NCI-H1092 (cell line): ENCODE measurements around the gene MERTK.
"Not testable (repeated sequence)": the region's sequence is repeated elsewhere in the genome, so short reads cannot be mapped to it uniquely, and the experiment has no call there.

Experiments used
- DNase-seq: peaks from one replicate; lab custom pipeline; 2025; lab: John Stamatoyannopoulos, UW

The MERTK gene

DNA sequence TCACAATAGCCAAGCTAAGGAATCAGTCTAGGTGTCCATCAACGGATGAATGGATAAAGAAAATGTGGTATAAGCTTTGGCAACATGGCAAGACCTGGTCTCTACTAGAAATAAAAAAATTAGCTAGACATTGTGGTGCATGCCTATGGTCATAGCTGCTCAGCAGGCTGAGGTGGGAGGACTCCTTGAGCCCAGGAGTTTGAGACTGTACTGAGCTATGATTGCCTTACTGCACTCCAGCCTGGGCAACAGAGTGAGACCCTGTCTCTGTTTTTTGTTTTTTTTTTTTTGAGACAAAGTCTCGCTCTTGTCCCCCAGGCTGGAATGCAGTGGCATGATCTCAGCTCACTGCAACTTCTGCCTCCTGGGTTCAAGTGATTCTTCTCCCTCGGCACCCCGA lies 11.6 kb downstream of the MERTK start:
- DNase-seq, result not testable (repeated sequence)

GRCh38 chr2:111910609-111911277 lies 12.3 kb downstream of the MERTK start:
- peak; percentile 41 for DNase-seq

- not testable (repeated sequence) for DNase-seq
Measured at GRCh38 chr2:111911295-111911977, 13.0 kb downstream of the MERTK start.

GRCh38 chr2:111912547-111912946 lies 14.1 kb downstream of the MERTK start:
- no peak for DNase-seq

- no peak for DNase-seq
Measured at GRCh38 chr2:111917106-111917505, 18.7 kb downstream of the MERTK start.

- no peak for DNase-seq
Measured at GRCh38 chr2:111918383-111918806, 20.0 kb downstream of the MERTK start.

GRCh38 chr2:111919365-111919764 lies 21.0 kb downstream of the MERTK start:
- DNase-seq, result no peak

GRCh38 chr2:111919794-111920608 lies 21.6 kb downstream of the MERTK start:
- DNase-seq, result no peak

GRCh38 chr2:111923276-111923804 lies 24.9 kb downstream of the MERTK start:
- DNase-seq, result no peak

DNA sequence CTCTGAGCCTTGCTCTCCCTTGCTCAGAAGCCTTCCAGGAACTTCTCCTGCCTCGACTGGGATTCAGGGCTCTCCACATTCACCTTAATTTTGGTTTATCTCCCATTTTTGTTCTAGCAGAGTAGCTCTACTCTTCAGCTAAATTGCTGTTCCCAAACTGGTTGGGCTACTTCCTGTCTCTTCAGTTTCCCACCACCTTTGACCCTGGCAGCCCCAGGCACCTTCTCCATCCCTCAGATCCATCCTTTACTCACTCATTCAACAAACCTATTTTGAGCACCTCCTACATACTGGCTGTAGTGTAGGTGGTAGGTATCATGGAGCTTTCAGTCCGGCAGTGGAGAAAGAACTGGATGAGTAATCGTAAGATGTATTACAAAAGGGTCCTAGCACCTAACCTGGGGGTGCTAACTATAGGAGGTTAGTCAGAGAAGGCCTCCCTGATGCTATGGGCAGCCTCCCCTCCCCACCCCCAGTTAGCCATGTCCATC lies 26.3 kb downstream of the MERTK start:
- DNase-seq, result no peak

DNA sequence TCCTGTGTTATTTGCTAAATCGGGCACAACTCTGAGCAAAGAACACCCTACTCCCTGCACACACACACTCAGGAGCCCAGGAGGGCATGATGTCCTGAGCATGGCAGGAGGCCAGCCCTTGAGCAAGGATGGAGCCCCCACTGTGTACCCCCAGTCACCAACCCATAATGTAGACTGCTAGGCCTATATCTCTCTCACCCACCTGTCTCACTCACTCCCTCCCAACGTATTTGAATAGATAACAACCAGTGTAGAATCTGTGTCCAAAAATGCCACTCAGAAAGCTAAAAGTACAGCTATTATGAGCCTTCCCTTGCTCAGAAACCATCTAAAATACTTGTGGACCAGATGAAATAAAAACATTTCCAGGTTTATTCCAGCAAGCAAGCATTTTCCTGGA lies 29.3 kb downstream of the MERTK start:
- no peak for DNase-seq

DNA sequence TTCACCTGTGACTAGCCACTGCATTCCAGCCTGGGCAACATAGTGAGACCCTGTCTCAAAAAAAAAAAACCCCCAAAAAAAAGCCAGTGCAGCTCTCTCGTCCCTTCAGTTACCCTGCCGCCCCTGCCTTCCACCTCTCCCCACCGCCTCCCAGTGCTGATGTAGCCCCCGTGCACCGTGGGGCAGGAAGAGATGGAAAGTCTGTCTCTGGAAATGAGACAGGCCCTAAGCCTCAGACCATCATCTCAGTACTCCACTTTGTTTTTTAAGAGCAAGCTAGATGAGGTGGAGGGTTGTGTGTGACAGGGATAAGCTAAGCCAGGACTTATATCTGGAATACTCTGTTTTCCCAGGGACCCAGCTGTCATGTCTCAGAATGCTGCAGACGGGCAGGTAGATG lies 32.0 kb downstream of the MERTK start:
- no peak for DNase-seq

DNA sequence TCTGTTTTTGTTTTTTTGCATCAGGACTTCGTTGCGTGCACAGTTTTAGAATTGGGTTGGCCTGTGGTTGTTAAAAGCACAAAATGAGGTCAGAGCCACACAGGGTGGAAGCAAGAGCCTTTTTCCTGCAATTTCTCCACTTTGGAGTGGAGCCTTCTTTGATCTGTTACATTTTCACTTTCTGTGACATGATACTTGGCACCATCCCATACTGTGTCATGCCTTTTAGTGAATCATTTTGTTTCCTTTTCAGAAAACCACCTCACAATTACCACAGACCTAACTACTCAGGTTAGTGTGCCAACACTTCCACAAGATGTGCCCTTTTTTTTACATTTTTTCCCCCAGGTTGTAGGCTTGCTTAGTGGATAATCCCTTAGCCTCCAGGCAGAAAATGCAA lies 32.5 kb downstream of the MERTK start:
- no peak for DNase-seq

DNA sequence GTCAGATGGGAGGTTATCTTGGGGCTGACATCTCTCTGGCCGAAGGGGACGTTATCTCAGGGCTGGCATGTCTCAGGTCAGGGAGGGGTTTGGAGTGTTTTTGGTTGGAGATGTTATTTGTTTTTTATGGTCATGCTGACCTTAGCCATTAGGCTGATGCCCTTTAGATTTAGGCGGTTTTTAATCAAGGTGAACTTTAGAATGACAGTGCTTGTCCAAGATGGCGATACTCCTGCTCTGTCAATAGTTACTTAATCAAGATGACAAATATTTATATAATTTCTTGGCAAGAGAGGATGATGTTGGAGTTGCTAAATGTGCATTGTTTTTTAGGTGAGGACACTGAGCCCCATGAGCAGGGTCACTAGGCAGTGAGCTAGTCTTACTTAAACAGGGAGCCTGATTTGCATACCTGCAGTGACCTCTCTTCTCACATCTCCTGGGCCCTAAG lies 34.5 kb downstream of the MERTK start:
- no peak for DNase-seq

GRCh38 chr2:111933900-111934299 lies 35.5 kb downstream of the MERTK start:
- not testable (repeated sequence) for DNase-seq

GRCh38 chr2:111936881-111937280 lies 38.5 kb downstream of the MERTK start:
- no peak for DNase-seq

DNA sequence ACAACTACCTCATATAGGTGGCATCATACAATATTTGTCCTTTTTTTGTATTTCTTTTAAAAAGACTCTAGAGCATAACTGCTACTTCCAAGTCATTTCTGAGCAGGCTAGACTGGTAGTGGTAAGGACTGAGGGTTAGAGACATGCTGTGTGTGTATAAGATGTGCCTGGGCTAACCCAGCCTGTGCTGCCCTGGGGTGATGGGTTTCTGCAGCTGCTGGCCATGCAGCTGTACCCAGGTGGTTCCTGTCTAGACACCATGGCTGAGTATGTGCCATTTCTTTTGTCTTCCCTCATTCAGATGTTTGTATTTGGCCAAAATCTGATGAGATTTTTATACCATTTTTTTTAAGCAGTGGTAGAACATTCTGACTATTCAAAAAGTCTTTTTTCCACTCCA lies 40.0 kb downstream of the MERTK start:
- no peak for DNase-seq

- no peak for DNase-seq
Measured at GRCh38 chr2:111940333-111941196, 42.2 kb downstream of the MERTK start.

GRCh38 chr2:111941531-111941930 lies 43.1 kb downstream of the MERTK start:
- DNase-seq, result no peak

DNA sequence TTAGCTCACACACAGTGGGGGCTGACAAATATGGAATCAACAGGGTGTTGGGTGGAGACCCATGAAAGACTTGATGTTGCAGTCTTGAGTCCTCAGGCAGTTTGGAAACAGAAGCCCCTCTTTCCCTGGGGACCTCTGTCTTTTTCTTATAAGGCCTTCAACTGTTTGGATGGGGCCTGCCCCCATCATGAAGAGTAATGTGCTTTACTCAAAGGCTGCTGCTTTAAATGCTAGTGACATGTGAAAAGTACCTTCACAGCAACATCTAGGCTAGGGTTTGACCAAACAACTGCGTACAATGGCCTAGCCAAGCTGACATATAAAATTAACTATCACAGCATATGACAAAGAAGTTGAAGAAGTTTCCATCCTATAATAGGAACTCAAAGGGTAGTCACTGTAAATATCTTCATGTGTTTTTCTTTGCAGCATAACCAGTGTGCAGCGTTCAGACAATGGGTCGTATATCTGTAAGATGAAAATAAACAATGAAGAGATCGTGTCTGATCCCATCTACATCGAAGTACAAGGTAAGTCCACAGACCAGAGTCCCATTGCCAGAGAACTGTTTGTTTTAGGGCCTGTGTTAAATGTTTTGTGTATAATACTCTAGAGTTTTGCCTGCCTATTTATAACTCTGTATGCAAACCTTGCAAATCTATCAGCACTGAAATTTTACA lies 46.3 kb downstream of the MERTK start:
- no peak for DNase-seq
